Measurements from ENCODE around the gene PRDM15. TPM values are rescaled to one million over a fixed set of nuclear protein-coding genes. Genes with fewer than 3 reads are reported as not detected.

PRDM15 gene
- total RNA-seq, 1 donor, result 7.2 TPM

DNA sequence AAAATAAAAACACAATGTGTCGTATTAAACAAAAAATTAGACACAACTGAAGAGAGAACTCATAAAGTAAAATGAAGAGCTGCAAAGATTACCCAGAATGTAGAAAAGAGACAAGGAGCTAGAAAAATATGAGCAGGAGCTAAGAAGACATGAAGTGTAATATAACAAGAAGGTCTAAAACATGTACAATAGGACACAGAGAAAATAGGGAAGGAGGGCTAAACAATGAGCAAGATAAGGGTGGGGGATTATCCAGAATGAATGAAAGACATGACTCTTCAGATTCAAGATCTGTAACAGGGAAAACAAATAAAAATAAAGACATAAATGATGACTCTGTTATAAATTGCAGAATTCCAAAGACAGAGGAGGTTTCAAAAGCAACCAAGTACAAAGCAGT is 38.3 kb downstream of the PRDM15 start:
- DNase-seq (ENCODE audit: insufficient read length, low spot score, missing footprints), result peak; percentile 74
- H3K27me3 ChIP-seq (ENCODE audit: insufficient read depth, low read length), result no peaks in the 10 kb centered on the region
- no peaks in the 10 kb centered on the region for H3K79me2 ChIP-seq (ENCODE audit: insufficient read depth, low read length)
- H3K4me2 ChIP-seq (ENCODE audit: insufficient read depth, low read length), result no peak overlapping the region
- TF ChIP-seq, protein P1, sequence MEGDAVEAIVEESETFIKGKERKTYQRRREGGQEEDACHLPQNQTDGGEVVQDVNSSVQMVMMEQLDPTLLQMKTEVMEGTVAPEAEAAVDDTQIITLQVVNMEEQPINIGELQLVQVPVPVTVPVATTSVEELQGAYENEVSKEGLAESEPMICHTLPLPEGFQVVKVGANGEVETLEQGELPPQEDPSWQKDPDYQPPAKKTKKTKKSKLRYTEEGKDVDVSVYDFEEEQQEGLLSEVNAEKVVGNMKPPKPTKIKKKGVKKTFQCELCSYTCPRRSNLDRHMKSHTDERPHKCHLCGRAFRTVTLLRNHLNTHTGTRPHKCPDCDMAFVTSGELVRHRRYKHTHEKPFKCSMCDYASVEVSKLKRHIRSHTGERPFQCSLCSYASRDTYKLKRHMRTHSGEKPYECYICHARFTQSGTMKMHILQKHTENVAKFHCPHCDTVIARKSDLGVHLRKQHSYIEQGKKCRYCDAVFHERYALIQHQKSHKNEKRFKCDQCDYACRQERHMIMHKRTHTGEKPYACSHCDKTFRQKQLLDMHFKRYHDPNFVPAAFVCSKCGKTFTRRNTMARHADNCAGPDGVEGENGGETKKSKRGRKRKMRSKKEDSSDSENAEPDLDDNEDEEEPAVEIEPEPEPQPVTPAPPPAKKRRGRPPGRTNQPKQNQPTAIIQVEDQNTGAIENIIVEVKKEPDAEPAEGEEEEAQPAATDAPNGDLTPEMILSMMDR (IDR thresholded peaks at IDR 0.05; ENCODE audit: extremely low read depth, low read depth, low read length), result no peak
- H3K4me3 ChIP-seq (ENCODE audit: insufficient read depth, low read length), result no peak overlapping the region
- H3K27ac ChIP-seq (ENCODE audit: low read depth, low read length), result no peak overlapping the region
- H2AFZ ChIP-seq (ENCODE audit: low read length), result no peak overlapping the region
- no peaks in the 10 kb centered on the region for H3K4me1 ChIP-seq (ENCODE audit: insufficient read depth, low read length)
- H3K36me3 ChIP-seq (ENCODE audit: insufficient read depth, low read length), result peaks cover 16% of the 10 kb centered on the region
- no peaks in the 10 kb centered on the region for H4K20me1 ChIP-seq (ENCODE audit: insufficient read depth, low read length)
- no peaks in the 10 kb centered on the region for H3K9me3 ChIP-seq (ENCODE audit: low read depth, low read length)

DNA sequence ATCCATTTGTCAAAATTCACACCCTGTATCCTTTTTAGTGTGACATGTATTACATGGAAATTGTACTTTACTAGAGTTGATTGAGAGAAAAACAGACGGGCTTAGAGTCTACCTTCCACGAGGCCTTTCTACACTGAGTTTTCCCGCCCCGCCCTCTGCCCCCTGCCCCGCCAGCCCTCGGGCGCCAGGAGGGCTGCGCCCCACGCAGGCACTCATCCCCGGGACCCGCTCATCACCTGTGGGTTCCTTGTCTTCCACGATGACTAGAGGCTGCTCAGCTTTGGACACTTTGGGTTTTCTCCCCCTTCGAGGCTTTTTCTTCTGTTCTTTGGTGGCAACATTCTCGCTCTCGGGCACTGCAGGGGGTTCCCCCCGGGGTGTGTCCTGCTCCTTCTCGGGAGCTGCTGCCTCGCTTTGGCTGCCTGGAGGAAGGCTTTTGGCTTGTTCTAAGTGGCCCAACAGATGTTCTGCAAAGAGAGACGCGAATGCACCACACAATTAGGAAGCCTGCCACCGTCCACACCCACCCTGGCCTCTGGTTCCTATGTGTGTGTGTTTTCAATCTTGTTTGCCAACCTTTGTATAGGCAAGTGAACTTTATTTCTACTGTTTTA is 39.6 kb downstream of the PRDM15 start:
- Histone ChIP-seq H2AFZ (ENCODE audit: low read length) (no peak overlapping the region), H4K20me1 (ENCODE audit: insufficient read depth, low read length) (no peaks in the 10 kb centered on the region), H3K4me2 (ENCODE audit: insufficient read depth, low read length) (no peak overlapping the region), H3K36me3 (ENCODE audit: insufficient read depth, low read length) (peaks cover 20% of the 10 kb centered on the region), H3K4me3 (ENCODE audit: insufficient read depth, low read length) (no peak overlapping the region), H3K4me1 (ENCODE audit: insufficient read depth, low read length) (no peaks in the 10 kb centered on the region), H3K9me3 (ENCODE audit: low read depth, low read length) (no peaks in the 10 kb centered on the region), H3K27me3 (ENCODE audit: insufficient read depth, low read length) (no peaks in the 10 kb centered on the region), H3K27ac (ENCODE audit: low read depth, low read length) (no peak overlapping the region), H3K79me2 (ENCODE audit: insufficient read depth, low read length) (no peaks in the 10 kb centered on the region)
- peak; percentile 21 for DNase-seq (ENCODE audit: insufficient read length, low spot score, missing footprints)
- TF ChIP-seq, protein P1 (IDR thresholded peaks at IDR 0.05; ENCODE audit: extremely low read depth, low read depth, low read length), result no peak

DNA sequence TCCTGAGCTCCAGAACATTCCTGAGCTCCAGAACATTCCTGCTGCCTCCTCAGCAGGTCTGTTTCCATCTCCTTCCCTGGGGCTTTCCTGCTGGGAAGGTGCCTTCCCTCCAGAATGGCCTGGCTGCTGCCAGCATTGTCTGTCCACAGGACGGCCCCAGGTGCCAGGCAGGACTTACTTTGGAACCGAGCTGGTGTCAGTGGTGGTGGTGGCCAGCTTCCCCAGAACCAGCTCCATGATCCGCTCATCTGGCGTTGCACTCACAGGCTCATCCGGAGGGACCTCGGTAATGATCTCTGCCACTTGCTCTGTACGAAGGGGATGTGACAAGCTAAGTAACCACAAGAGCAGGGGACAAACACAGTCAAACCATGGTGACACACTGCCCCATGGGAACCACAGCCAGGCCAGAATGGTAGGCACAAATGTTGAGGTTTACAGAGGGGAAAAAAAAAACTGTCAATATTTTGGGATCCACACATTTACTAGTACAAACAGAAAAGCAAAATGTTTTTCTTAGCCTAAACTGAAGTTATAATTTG is 41.3 kb downstream of the PRDM15 start:
- TF ChIP-seq, protein P1 (IDR thresholded peaks at IDR 0.05; ENCODE audit: extremely low read depth, low read depth, low read length), result no peak
- H3K27me3 ChIP-seq (ENCODE audit: insufficient read depth, low read length), result no peaks in the 10 kb centered on the region
- H3K4me1 ChIP-seq (ENCODE audit: insufficient read depth, low read length), result no peaks in the 10 kb centered on the region
- no peak overlapping the region for H3K4me2 ChIP-seq (ENCODE audit: insufficient read depth, low read length)
- no peaks in the 10 kb centered on the region for H3K9me3 ChIP-seq (ENCODE audit: low read depth, low read length)
- H3K36me3 ChIP-seq (ENCODE audit: insufficient read depth, low read length), result peaks cover 18% of the 10 kb centered on the region
- no peaks in the 10 kb centered on the region for H4K20me1 ChIP-seq (ENCODE audit: insufficient read depth, low read length)
- H3K4me3 ChIP-seq (ENCODE audit: insufficient read depth, low read length), result no peak overlapping the region
- no peaks in the 10 kb centered on the region for H3K79me2 ChIP-seq (ENCODE audit: insufficient read depth, low read length)
- no peak for DNase-seq (ENCODE audit: insufficient read length, low spot score, missing footprints)
- no peak overlapping the region for H3K27ac ChIP-seq (ENCODE audit: low read depth, low read length)
- H2AFZ ChIP-seq (ENCODE audit: low read length), result no peak overlapping the region

DNA sequence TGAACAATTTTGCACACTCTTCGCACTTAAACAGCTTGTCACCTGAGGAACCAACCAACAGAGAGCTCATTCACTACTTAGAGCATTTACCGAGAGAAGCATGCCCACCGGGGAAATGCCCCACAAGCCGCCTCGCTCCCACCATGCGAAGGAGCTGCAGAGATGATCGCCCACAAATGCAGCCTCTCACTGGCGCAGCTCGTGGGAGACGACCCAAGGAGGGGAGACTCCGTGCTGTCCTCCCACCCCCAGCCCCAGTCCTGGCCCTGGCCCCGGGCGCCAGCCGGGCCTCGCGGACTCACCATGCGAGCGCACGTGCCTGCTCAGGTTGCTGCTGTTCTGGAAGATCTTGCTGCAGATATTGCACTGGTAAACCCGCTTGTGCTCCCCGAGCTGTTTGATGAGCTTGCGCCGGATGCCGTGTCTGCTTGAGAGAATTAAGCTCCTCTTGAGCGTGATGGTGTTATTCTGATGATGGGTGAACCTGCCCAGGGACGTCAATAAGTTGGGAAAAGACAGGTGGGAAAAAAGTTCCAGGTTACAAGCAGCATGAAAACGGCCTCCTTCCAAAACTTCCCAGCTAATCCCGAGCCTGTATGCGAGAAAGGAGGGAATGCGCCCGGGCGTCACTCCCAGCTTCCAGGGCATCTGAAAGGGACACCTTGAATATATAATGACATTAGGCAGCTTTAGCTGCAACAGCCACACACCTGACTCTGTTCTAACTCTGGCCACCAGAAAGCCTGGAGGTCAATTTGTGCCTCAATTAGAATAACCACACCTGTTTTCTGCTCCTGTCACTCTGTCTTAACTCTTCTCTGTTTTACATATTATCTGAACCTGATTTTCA is 42.8 kb downstream of the PRDM15 start:
- TF ChIP-seq, protein P1 (IDR thresholded peaks at IDR 0.05; ENCODE audit: extremely low read depth, low read depth, low read length), result no peak
- Histone ChIP-seq H2AFZ (ENCODE audit: low read length) (no peak overlapping the region), H3K4me2 (ENCODE audit: insufficient read depth, low read length) (no peak overlapping the region)

More for the DNA sequence above, 42.8 kb downstream of the PRDM15 start:
- H3K9me3 ChIP-seq (ENCODE audit: low read depth, low read length), result no peaks in the 10 kb centered on the region
- H3K36me3 ChIP-seq (ENCODE audit: insufficient read depth, low read length), result peaks cover 18% of the 10 kb centered on the region
- no peaks in the 10 kb centered on the region for H3K79me2 ChIP-seq (ENCODE audit: insufficient read depth, low read length)
- peak; percentile 78 for DNase-seq (ENCODE audit: insufficient read length, low spot score, missing footprints)
- H3K4me1 ChIP-seq (ENCODE audit: insufficient read depth, low read length), result no peaks in the 10 kb centered on the region
- H4K20me1 ChIP-seq (ENCODE audit: insufficient read depth, low read length), result no peaks in the 10 kb centered on the region
- H3K27me3 ChIP-seq (ENCODE audit: insufficient read depth, low read length), result no peaks in the 10 kb centered on the region
- H3K27ac ChIP-seq (ENCODE audit: low read depth, low read length), result no peak overlapping the region
- no peak overlapping the region for H3K4me3 ChIP-seq (ENCODE audit: insufficient read depth, low read length)
